ENCODE measurements around the gene EIF3A.
"Not testable (repeated sequence)": the region's sequence is repeated elsewhere in the genome, so short reads cannot be mapped to it uniquely, and the experiment has no call there.

The EIF3A gene

DNA sequence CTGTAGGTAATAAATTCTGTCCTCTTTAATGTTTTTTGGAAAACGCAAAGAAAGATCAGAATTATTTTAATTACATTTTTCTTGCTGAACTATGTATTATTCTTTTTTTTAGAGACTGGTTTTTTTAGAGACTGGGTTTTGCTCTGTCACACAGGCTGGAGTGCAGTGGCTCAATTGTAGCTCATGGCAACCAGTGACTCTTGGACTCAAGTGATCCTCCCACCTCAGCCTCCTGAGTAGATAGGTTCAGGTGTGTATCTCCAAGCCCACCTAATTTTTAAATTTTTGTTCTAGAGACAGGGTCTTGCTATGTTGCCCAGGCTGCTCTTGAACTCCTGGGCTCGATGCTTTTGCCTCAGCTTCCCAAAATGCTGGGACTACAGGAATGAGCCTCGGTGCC lies 18.0 kb upstream of the EIF3A start:
- no peak for TF ChIP-seq CTCF (IDR thresholded peaks at IDR 0.05; ENCODE audit: low read depth, low read length)
- DNase-seq (ENCODE audit: low read depth in 2 of 2), result no peak
- H3K4me3 ChIP-seq (replicated peaks in 1 of 2; ENCODE audit: low read depth in 2 of 2, low read length in 2 of 2), result no peak overlapping the region

GRCh38 chr10:119096641-119097415 lies 16.2 kb upstream of the EIF3A start:
- H3K4me3 ChIP-seq (replicated peaks in 1 of 2; ENCODE audit: low read depth in 2 of 2, low read length in 2 of 2); DNase-seq (ENCODE audit: low read depth in 2 of 2): not testable (repeated sequence)

GRCh38 chr10:119095640-119096039 lies 15.0 kb upstream of the EIF3A start:
- H3K4me3 ChIP-seq (replicated peaks in 1 of 2; ENCODE audit: low read depth in 2 of 2, low read length in 2 of 2), result no peak overlapping the region
- TF ChIP-seq CTCF (IDR thresholded peaks at IDR 0.05; ENCODE audit: low read depth, low read length), result no peak
- DNase-seq (ENCODE audit: low read depth in 2 of 2), result no peak

- DNase-seq (ENCODE audit: low read depth in 2 of 2), result peak; percentile 55 to 83
- TF ChIP-seq CTCF (IDR thresholded peaks at IDR 0.05; ENCODE audit: low read depth, low read length), result no peak
- H3K4me3 ChIP-seq (replicated peaks in 1 of 2; ENCODE audit: low read depth in 2 of 2, low read length in 2 of 2), result no peak overlapping the region
These were observed 10.4 kb upstream of the EIF3A start for GRCh38 chr10:119090968-119091367.

DNA sequence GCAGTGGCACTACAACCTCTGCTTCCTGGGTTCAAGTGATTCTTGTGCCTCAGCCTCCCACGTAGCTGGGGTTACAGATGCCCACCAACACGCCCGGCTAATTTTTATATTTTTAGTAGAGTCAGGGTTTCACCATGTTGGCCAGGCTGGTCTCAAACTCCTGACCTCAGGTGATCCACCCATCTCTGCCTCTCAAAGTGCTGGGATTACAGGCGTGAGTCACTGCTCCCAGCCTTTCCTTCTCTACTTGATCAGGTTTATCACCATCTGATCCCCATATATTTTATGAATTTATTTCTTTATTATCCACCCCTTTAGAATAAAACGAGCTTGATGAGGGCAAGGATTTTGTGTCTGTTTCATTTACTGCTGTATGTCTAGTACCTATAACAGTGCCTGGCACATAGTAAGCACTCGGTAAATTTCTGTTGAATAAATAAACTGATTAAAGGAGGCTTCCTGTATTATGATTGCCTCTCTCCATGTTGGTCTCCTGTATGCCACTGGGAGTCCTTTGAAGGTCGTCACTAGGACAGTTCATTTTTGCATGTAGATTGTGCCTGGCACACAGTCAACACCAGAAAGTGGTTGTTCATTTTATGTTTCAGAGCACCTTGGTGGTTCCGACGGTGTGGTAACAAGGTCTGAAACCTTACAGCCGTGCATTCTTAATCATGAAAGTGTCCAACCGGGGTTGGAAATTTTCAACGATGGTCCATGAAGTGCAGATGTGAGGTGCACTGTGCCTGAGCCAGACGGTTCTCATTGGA lies 9.6 kb upstream of the EIF3A start:
- H3K4me3 ChIP-seq (replicated peaks in 1 of 2; ENCODE audit: low read depth in 2 of 2, low read length in 2 of 2), result no peak overlapping the region
- no peak for DNase-seq (ENCODE audit: low read depth in 2 of 2)
- no peak for TF ChIP-seq CTCF (IDR thresholded peaks at IDR 0.05; ENCODE audit: low read depth, low read length)

- no peak overlapping the region for H3K4me3 ChIP-seq (replicated peaks in 1 of 2; ENCODE audit: low read depth in 2 of 2, low read length in 2 of 2)
- no peak for TF ChIP-seq CTCF (IDR thresholded peaks at IDR 0.05; ENCODE audit: low read depth, low read length)
- DNase-seq (ENCODE audit: low read depth in 2 of 2), result no peak
These were observed 6.8 kb upstream of the EIF3A start for GRCh38 chr10:119087271-119087882.

GRCh38 chr10:119084896-119085295 lies 4.3 kb upstream of the EIF3A start:
- TF ChIP-seq CTCF (IDR thresholded peaks at IDR 0.05; ENCODE audit: low read depth, low read length), result no peak
- no peak for DNase-seq (ENCODE audit: low read depth in 2 of 2)
- no peak overlapping the region for H3K4me3 ChIP-seq (replicated peaks in 1 of 2; ENCODE audit: low read depth in 2 of 2, low read length in 2 of 2)
